MM.1S (cell line): ENCODE data around the gene DCBLD1.

ENCODE experiments used
- CTCF ChIP-seq: fragments of 300-600 bp; sonication (generic); IDR thresholded peaks from 2 replicates; pipeline ENCODE4 v1.5.1; 2016; ENCODE audit warnings: antibody characterized with exemption, low read length, mixed read lengths
- EZH2 ChIP-seq: fragments of 300-600 bp; sonication (generic); optimal IDR thresholded peaks from 2 replicates; pipeline ENCODE3; 2017; ENCODE audit warnings: low read depth, mild to moderate bottlenecking, antibody characterized with exemption, low read length, mixed read lengths
- EZH2phosphoT487 ChIP-seq: fragments of 300-600 bp; sonication (generic); IDR thresholded peaks from 2 replicates; pipeline ENCODE4 v1.6.1; 2018; ENCODE audit warnings: antibody characterized with exemption, low read length

- TF ChIP-seq CTCF (no peak), EZH2phosphoT487 (no peak), EZH2 (no peak)
These were observed 48.9 kb downstream of the DCBLD1 start for GRCh38 chr6:117531346-117531745.
